Left lung (tissue), 10 donors: Measurements from ENCODE around the gene EPB41L5. TPM values are rescaled to one million over a fixed set of nuclear protein-coding genes. Genes with fewer than 3 reads are reported as not detected.

Source experiments
- ATAC-seq: fragments of 200-7000 bp; cut with Tn5 transposase; one replicate; pipeline ENCODE4 v1.9.1; 2020; ENCODE audit warnings: moderate library complexity
- DNase-seq, 4 donors: peaks; one replicate each; pipeline ENCODE4 v3.0.0-alpha.2; 2013 to 2020
- H3K27ac ChIP-seq, 2 donors: fragments of 200-600 bp; sonication (generic) in 1 of 2; one replicate each; pipeline versions ENCODE4 v1.5.0 to v1.8.0; 2020 to 2021
- H3K27me3 ChIP-seq, 2 donors: fragments of 200-600 bp; sonication (generic) in 1 of 2; one replicate each; pipeline versions ENCODE4 v1.5.0 to v1.8.0; 2020 to 2021
- H3K36me3 ChIP-seq, 2 donors: fragments of 200-600 bp; sonication (generic) in 1 of 2; one replicate each; pipeline versions ENCODE4 v1.5.0 to v1.8.0; 2020 to 2021
- H3K4me1 ChIP-seq, 2 donors: fragments of 200-600 bp; one replicate each; pipeline ENCODE4 v1.8.0; 2021
- H3K4me3 ChIP-seq, 2 donors: fragments of 200-600 bp; sonication (generic) in 1 of 2; one replicate each; pipeline versions ENCODE4 v1.5.0 to v1.8.0; 2020 to 2021; ENCODE audit warnings: mild to moderate bottlenecking in 1 of 2
- H3K9me3 ChIP-seq, 2 donors: fragments of 200-600 bp; sonication (generic) in 1 of 2; one replicate each; pipeline versions ENCODE4 v1.5.0 to v1.8.0; 2020 to 2021
- CTCF ChIP-seq, 2 donors: fragments of 200-600 bp; sonication (generic) in 1 of 2; IDR thresholded peaks; one replicate each; pipeline versions ENCODE4 v1.5.0 to v1.8.0; 2021; ENCODE audit warnings: antibody characterized with exemption in 2 of 2
- intact Hi-C, 2 donors: fragments of 100-400 bp; cut with DNase I; formaldehyde crosslinking; loops; one replicate each; pipeline versions ENCODE4 v1.11.2 to v1.14.2; 2022
- polyA plus RNA-seq, 6 donors: library from polyadenylated mRNA; unstranded; fragments of 120-200 nt; gene quantifications; one replicate each; pipeline ENCODE4 v1.2.1, GENCODE V29; 2013; ENCODE audit not compliant: insufficient read length in 6 of 6
- total RNA-seq, 2 donors: library from RNA; stranded (reverse); fragmentation: NEBNext Ultra II Directional; extraction: Animal tissue kit (Norgen Biotek cat#: 25700); gene quantifications; one replicate each; pipeline ENCODE4 v1.2.1, GENCODE V29; 2021
- donor health status: DM: no; HTN: yes; CAD: no.
- donor health status: DM: no; HTN: no; CAD: no.

EPB41L5 gene
- total and polyA plus RNA-seq, 8 donors: 36.0 to 53.8 (median 38.9) TPM

GRCh38 chr2:120224256-120224655 is 211.4 kb downstream of the EPB41L5 start:
- Histone ChIP-seq H3K4me1 (peaks cover 13 to 49% of the 10 kb centered on the region in 2 donors), H3K27me3 (no peaks in the 10 kb centered on the region), H3K27ac (peak overlapping the region in 1 of 2 donors; percentile 93), H3K36me3 (no peaks in the 10 kb centered on the region), H3K9me3 (no peaks in the 10 kb centered on the region), H3K4me3 (peak overlapping the region in 1 of 2 donors; percentile 62)
- no peak for TF ChIP-seq CTCF (IDR thresholded peaks at IDR 0.05)
- peak in 2 of 4 donors; percentile 31 to 77 for DNase-seq
- ATAC-seq: no peak
- intact Hi-C loops: no loop called here

GRCh38 chr2:120224735-120225548 is 212.1 kb downstream of the EPB41L5 start:
- Histone ChIP-seq H3K4me3 (no peak overlapping the region), H3K4me1 (peaks cover 13 to 47% of the 10 kb centered on the region in 2 donors), H3K27me3 (no peaks in the 10 kb centered on the region), H3K9me3 (no peaks in the 10 kb centered on the region), H3K36me3 (no peaks in the 10 kb centered on the region), H3K27ac (no peak overlapping the region)
- DNase-seq (peak in 1 of 4 donors; percentile 25), ATAC-seq (no peak)
- no peak for TF ChIP-seq CTCF (IDR thresholded peaks at IDR 0.05)
- intact Hi-C loops: no loop called here

GRCh38 chr2:120225549-120226065 is 212.7 kb downstream of the EPB41L5 start:
- peaks cover 13 to 44% of the 10 kb centered on the region in 2 donors for H3K4me1 ChIP-seq
- H3K36me3 ChIP-seq: no peaks in the 10 kb centered on the region
- DNase-seq (peak in 1 of 4 donors; percentile 30), ATAC-seq (no peak)
- H3K27ac ChIP-seq: no peak overlapping the region
- no peak overlapping the region for H3K4me3 ChIP-seq
- TF ChIP-seq CTCF (IDR thresholded peaks at IDR 0.05): no peak
- intact Hi-C loops: no loop called here
- H3K27me3 ChIP-seq: no peaks in the 10 kb centered on the region
- no peaks in the 10 kb centered on the region for H3K9me3 ChIP-seq

- peak in 1 of 4 donors; percentile 22 for DNase-seq
- intact Hi-C loops: no loop called here
- H3K9me3 ChIP-seq: no peaks in the 10 kb centered on the region
- no peak overlapping the region for H3K27ac ChIP-seq
- ATAC-seq: no peak
- H3K4me1 ChIP-seq: peaks cover 13 to 44% of the 10 kb centered on the region in 2 donors
- H3K27me3 ChIP-seq: no peaks in the 10 kb centered on the region
- no peak overlapping the region for H3K4me3 ChIP-seq
- no peak for TF ChIP-seq CTCF (IDR thresholded peaks at IDR 0.05)
- H3K36me3 ChIP-seq: no peaks in the 10 kb centered on the region
These were observed 213.4 kb downstream of the EPB41L5 start for GRCh38 chr2:120226316-120226715.
